Fibroblast of upper back skin (primary cell): ENCODE data around the gene CACNA1B.
"Not testable (repeated sequence)": the region's sequence is repeated elsewhere in the genome, so short reads cannot be mapped to it uniquely, and the experiment has no call there.

Experiments used
- DNase-seq: peaks from one replicate; pipeline ENCODE4 v3.0.0-alpha.2; 2013

CACNA1B gene

GRCh38 chr9:138078846-138079245, 201.3 kb downstream of the CACNA1B start:
- no peak for DNase-seq

- no peak for DNase-seq
These were observed 203.4 kb downstream of the CACNA1B start for GRCh38 chr9:138080979-138081378.

GRCh38 chr9:138082918-138083636, 205.5 kb downstream of the CACNA1B start:
- no peak for DNase-seq

GRCh38 chr9:138083873-138084272, 206.3 kb downstream of the CACNA1B start:
- DNase-seq: no peak

- DNase-seq: no peak
These were observed 208.0 kb downstream of the CACNA1B start for GRCh38 chr9:138085568-138085967.

- not testable (repeated sequence) for DNase-seq
These were observed 214.5 kb downstream of the CACNA1B start for GRCh38 chr9:138092057-138092456.

GRCh38 chr9:138094028-138094427, 216.4 kb downstream of the CACNA1B start:
- DNase-seq: no peak

- no peak for DNase-seq
These were observed 218.4 kb downstream of the CACNA1B start for GRCh38 chr9:138095813-138096518.

- no peak for DNase-seq
These were observed 218.9 kb downstream of the CACNA1B start for GRCh38 chr9:138096519-138096845.

- DNase-seq: no peak
These were observed 220.0 kb downstream of the CACNA1B start for GRCh38 chr9:138097501-138097991.

- DNase-seq: no peak
These were observed 220.7 kb downstream of the CACNA1B start for GRCh38 chr9:138098116-138098907.

GRCh38 chr9:138098908-138099791, 221.6 kb downstream of the CACNA1B start:
- no peak for DNase-seq

GRCh38 chr9:138099803-138100598, 222.4 kb downstream of the CACNA1B start:
- no peak for DNase-seq

- DNase-seq: no peak
These were observed 223.2 kb downstream of the CACNA1B start for GRCh38 chr9:138100711-138101350.

- DNase-seq: no peak
These were observed 224.1 kb downstream of the CACNA1B start for GRCh38 chr9:138101444-138102234.

GRCh38 chr9:138102246-138103051, 224.9 kb downstream of the CACNA1B start:
- no peak for DNase-seq

- DNase-seq: no peak
These were observed 225.7 kb downstream of the CACNA1B start for GRCh38 chr9:138103111-138103848.

- DNase-seq: no peak
These were observed 226.2 kb downstream of the CACNA1B start for GRCh38 chr9:138103849-138104206.
